T-helper 1 cell (primary cell): ENCODE results near the gene DERL3.

Experiments
- DNase-seq, 5 donors: peaks; one replicate each; pipeline ENCODE4 v3.0.0-alpha.2; 2012 to 2020

Gene DERL3

GRCh38 chr22:23829845-23830372 is 8.9 kb downstream of the DERL3 start:
- DNase-seq = no peak

DNA sequence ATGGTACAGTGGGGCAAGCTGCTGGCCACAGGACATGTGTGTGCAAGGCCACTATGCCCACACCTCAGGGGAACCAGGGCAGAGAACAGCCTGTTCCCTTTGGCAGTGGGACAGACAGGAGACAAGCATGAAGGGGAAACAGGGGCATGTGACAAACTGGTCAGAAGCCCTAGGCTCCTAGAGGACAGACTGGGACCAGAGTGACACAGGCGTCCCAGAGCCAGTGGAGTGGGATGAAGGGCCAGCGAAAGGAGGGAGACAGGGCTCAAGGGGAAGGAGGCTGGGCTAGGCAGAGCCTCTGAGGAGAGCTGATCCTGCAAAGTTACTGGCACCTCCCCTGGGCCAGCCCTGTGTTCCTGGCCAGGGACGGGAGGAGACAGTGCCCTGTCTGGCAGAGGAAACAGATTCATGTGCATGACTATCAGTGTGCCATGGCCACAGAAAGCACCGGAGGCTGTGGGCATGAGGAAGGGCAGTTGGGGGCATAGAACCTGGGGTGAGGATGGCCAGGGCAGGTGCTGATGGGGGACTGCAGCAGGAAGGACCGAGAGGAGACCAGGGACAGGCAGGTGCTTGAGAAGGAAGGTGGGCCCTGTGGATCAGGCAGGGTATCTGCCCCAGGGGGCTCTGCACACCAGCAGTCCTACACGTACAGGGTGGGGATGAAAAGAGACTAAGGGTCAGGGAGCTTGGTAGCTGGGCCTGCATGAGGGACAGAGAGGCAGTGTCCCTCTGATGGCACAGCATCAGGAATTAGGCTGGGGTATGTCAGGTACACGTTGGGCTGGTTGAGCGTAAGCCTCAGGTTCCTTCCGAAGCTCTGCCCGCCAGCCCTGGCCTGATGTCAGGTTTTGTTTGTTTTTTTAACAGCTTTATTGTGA is 9.8 kb downstream of the DERL3 start:
- DNase-seq = no peak

DNA sequence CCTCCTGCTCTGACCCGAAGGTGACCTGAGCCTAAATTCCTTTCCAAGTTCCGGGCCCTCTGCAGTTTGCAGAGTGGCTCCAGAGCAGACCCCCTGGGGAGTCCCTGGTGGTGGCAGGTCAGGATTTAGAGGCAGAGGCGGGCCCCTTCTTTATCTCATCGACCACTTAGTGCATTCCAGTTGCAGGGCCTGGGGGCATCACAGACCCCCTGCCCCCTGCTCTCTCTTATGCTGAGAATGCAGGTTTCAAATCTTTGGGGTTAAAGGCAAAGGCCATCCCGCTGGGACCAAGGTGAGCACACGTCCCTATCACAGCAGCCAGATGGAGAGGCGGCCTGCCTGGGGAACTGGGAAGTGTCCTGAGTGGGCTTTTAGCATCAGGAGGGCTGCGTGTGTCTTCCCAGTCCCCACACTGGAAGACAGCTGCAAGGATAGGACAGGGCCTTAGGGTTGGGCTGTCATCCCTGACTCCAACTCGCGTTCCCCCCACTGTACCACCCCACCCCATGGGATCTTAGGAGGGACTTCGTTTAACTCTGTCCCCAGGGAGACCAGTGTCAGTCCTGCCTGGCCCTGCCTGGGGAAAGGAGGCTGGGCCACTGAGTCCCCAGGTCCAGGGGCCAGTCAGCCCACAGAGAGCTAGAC is 11.3 kb downstream of the DERL3 start:
- DNase-seq = no peak

GRCh38 chr22:23826510-23827350 is 12.1 kb downstream of the DERL3 start:
- no peak for DNase-seq

DNA sequence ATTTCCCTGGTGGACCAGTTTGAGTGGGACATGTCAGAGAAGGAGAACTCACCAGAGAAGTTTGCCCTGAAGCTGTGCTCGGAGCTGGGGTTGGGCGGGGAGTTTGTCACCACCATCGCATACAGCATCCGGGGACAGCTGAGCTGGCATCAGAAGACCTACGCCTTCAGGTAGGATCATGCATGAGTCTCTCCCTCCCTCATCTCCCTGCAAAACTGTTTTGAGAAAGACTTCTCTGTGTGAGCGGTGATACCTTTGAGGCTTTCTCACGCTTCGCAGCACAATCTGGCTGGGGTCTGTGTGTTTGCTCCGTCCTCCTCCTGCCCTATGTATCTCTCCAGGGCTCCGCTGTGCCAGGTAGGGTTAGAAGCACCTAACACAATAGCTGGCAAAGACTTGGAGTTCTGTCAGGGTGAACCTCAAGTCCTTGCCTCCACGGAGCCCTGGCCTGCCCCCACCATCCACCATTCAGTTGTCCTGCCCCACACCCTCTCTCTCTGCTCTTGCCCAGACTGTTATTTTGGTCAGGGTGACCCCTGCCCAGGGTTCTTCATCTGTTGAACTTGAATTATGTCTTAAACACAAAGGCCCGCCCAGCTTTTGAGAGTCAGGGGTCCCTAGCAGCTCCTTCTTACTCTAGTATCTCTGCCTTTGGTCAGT is 13.4 kb downstream of the DERL3 start:
- DNase-seq = no peak

- no peak for DNase-seq
Observed at GRCh38 chr22:23824476-23825245, 14.1 kb downstream of the DERL3 start.

DNA sequence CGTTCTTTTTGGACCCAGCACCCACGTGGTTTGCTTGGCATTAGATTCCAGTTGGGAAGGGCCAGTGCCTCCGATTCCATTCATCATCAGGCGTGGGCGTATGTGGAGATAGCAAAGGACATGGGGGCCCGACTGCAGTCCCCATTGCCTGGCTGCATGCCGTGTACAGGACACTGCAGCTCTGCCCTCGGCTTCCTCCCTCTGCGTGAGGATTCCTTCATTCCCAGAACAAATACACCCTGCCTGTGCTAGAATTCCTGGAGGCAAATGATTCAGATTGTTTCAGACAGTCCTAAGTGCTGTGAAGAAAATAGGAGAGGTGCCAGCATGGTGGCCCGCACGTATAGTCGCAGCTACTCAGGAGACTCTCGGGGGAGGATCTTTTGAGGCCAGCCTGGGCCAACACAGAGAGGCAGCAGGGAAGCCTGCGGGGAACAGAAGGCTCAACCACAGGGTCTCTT is 15.4 kb downstream of the DERL3 start:
- DNase-seq = no peak

DNA sequence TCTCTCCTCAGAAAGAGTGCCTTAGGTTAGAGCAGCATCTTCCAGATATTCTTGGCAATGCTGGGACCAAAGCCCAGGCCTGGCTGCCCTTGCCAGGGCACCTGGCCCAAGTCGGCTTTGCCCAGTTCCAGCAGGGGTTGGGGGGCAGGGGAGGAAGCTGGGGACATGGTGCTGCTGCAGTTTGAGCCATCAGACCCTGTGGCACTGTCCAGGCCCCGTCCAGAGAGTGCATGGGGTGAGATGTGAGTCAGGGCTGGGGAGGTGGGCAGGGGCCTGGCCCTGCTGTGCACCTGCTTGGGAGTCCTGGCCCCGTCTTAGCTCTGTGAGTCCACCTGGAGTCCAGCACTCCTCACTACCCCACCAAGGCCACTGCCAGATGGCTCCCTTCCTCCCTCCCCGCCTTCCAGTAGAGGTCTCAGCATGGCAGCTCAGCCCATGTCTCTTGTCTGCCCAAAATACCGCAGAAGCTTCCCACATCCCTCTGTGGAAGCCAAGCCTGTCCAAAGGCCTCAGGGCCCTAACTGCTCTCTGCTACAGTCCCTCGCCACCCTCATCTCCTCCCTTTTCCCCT is 16.6 kb downstream of the DERL3 start:
- DNase-seq = no peak

DNA sequence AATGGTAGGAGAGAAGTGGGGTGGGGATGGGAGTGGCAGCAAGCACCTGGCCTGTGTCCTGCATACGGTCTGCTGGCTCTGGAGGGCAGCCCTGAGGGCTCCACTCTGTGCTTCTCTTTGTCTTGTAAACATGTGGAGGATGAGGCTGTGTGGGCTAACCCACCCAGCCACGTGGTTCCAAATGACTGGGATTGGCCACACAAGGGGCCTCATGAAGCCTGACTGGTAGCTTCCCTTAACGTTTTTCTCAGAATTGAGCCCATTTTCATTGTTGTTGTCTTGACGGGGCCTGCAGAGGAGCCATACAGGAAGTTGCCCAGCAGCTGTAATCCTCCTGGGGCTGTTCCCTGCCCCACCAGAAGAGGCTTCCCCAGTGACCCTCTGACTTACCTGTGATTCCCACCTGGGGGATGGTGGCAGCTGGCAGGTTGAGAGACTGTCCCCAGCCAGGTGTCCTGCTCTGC is 18.0 kb downstream of the DERL3 start:
- DNase-seq = peak in 1 of 5 donors; percentile 78

DNA sequence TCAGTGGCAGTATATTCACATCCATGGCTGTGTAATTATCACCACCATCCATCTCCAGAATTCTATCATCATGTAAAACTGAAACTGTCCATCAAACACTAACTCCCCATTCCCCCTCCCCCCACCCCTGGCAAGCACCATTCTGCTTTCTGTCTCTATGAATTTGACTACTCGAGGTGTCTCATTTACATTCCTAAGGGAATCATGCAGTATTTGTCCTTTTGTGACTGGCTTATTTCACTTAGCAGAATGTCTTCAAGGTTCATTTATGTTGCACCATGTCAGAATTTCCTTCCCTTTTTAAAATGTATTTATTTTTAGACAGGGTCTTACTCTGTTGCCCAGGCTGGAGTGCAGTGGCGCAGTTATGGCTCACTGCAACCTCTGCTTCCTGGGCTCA is 20.3 kb downstream of the DERL3 start:
- no peak for DNase-seq

GRCh38 chr22:23817146-23817545 is 21.7 kb downstream of the DERL3 start:
- DNase-seq = no peak

DNA sequence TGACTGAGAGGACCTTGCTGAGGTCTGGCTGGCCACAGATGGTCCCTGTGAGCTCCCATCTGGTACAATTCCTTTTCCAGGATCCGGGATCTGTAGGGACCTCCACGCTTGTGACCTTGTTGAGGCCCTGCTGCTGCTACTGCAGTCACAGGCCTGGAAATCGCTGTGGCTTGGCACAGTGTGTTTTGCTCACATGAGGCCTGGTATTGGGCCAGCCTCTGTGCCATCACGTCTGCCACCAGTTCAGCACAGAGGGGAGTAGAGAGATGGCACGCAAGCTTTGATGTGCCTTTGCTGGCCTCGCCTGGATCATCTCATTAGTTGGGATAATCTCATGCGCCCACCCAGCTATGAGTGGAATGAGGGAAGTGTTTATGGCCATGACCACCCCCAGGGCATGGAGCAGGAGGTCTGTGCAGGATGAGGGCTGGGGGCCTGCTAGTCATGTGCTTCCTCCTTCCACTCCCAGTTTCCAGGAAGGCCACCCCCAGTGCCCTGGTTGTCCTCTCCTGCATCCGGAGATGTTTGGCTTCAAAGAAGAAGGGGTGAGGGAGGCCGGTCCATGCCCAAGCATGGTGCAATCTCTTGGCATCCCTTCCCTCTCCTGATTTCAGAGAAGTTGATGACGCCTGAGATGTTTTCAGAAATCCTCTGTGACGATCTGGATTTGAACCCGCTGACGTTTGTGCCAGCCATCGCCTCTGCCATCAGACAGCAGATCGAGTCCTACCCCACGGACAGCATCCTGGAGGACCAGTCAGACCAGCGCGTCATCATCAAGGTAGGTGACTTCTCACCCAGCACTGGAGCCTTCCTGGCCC is 22.4 kb downstream of the DERL3 start:
- no peak for DNase-seq

- no peak for DNase-seq
Observed at GRCh38 chr22:23815541-23816155, 23.2 kb downstream of the DERL3 start.

DNA sequence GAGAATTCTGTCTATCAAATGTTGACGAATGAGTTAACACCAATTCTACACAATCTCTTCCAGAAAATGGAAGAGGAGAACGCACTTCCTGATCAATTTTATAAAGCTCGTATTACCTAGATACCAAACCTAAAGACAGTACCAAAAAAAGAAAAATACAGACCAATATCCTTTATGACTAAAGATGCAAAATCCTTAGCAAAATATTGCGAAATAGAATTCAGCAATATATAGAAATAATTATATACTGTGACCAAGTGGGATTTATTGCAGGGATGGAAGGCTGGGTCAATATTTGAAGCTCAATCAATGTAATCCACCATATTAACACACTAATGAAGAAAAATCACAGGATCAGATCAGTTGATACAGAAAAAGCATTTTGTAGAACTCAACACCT is 26.4 kb downstream of the DERL3 start:
- no peak for DNase-seq

DNA sequence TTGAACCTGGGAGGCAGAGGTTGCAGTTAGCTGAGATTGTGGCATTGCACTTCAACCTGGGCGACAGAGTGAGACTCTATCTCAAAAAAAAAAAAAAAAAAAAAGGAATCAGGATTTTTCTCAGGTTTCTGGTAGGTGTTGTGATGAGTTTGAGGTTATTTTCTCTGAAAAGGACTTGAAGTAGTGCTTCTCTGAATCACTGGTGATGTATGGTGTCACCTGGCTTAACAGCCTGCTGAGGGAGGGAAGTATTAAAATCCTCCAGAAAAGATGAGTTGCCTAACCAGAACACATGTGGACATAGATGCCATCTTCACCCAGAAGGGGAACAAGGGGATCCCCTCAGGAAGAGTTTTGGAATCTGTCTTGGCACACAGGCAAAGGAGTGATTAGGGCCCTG is 32.0 kb downstream of the DERL3 start:
- DNase-seq = no peak

DNA sequence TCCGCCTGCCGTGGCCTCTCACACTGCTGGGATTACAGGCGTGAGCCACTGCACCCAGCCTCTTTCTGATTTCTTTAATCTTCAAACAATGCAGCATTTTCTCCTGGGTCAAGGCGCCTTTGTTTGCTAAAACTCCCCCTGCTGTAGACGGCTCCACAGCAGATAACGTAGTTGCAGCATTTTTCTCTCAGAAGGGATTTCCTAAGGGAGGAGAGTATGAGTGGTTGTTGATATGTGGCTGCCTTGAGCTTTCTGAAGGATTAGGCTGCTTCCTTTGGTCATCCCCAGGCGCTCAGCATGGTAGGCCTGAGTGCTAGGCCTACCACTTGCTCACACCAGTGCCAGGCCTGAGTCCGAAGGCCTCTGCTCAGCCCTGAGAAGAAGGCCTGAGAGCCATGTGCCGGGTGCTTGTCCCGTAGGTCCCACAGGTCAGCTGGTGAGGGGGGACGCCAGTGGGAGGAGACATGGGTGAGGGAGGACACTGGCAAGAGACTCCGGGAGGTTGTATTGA is 34.0 kb downstream of the DERL3 start:
- DNase-seq = no peak

- no peak for DNase-seq
Observed at GRCh38 chr22:23803001-23803819, 35.6 kb downstream of the DERL3 start.

GRCh38 chr22:23801886-23802377 is 36.9 kb downstream of the DERL3 start:
- no peak for DNase-seq
